Activated T-cell treated with anti-CD3 and anti-CD28 coated beads, Interleukin-2, amount 50 U/mL, for 4 hours (primary cell): Measurements from ENCODE around the gene TCF4. TPM values are rescaled to one million over a fixed set of nuclear protein-coding genes. Genes with fewer than 3 reads are reported as not detected.

ENCODE experiments used
- ATAC-seq, 2 donors: fragments of 200-7000 bp; cut with Tn5 transposase; one replicate each; pipeline ENCODE4 v1.10.0; 2021
- DNase-seq: peaks from one replicate; pipeline ENCODE4 v3.0.0-alpha.2; 2020
- H3K27me3 Mint-ChIP-seq: one replicate; pipeline ENCODE4 v1.8.0; 2021; ENCODE audit warnings: low read depth, mixed read lengths
- H3K36me3 Mint-ChIP-seq: one replicate; pipeline ENCODE4 v1.8.0; 2022; ENCODE audit warnings: mixed read lengths; ENCODE audit not compliant: insufficient read depth
- H3K4me1 Mint-ChIP-seq: one replicate; pipeline ENCODE4 v1.8.0; 2021; ENCODE audit warnings: low read depth, mixed read lengths
- H3K4me3 Mint-ChIP-seq: one replicate; pipeline ENCODE4 v1.8.0; 2021; ENCODE audit warnings: mild to moderate bottlenecking, moderate library complexity, mixed read lengths
- H3K9me3 Mint-ChIP-seq: one replicate; pipeline ENCODE4 v1.8.0; 2021; ENCODE audit warnings: mixed read lengths
- total RNA-seq, 3 donors: library from RNA; stranded (reverse); gene quantifications; one replicate each; pipeline ENCODE4 v1.2.1, GENCODE V29; 2021

Gene TCF4
- total RNA-seq, 3 donors from 2014 or later, result 0.91 to 2.6 (median 1.3) TPM

DNA sequence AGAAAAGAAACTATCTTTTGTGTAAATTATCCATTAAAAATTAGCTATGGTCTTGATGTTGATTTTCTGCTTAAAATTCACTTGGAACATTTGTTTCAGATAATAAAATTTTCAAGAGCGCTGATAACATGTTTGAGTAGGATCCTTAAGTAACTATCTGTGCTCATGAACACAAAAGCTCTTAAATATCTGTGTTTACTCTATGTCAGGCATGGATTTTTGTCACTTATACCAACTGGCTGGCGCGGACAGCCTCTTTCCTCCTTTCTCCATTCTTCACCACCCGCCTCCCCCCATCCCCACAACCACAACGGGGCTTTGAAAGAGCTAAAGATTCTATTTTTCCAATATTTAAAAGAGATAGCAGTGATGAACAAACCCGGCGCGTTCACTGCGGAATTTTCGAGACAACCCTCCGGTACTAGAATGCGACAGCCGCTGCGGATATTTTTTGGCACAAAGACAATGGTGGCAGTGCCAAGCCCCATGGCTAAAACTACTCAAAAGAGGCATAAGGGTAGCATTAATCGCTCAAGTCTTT lies 181.5 kb downstream of the TCF4 start:
- peaks cover 3% of the 10 kb centered on the region for H3K27me3 Mint-ChIP-seq
- H3K4me1 Mint-ChIP-seq, result no peaks in the 10 kb centered on the region
- H3K4me3 Mint-ChIP-seq, result no peak overlapping the region
- no peaks in the 10 kb centered on the region for H3K9me3 Mint-ChIP-seq
- H3K36me3 Mint-ChIP-seq, result no peaks in the 10 kb centered on the region
- DNase-seq (no peak), ATAC-seq (no peak)

DNA sequence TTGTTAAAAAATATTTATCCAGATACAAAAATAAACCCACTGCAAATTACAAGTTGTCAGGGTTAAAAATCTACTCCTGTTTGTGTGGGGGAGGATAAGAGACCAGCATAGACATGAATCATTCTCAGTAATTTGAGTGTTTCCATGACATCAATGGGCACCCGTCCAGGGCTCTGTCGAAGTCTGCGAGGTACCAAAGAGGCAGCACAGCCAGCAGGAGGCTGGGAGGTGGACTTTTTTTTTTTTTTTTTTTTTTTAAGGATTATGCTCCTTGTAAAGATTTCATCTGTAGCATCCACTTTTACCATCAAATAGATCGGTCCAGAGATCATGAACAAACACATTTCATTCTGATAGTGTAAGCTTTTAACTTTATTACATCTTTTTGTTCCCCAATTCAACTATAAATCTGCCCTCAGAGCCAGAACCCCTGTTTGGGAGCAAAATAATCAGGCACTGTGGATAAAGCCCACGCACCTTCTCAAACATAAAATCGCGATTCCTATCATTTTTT lies 182.0 kb downstream of the TCF4 start:
- Mint-ChIP-seq H3K4me3 (no peak overlapping the region), H3K36me3 (no peaks in the 10 kb centered on the region), H3K27me3 (peaks cover 3% of the 10 kb centered on the region), H3K4me1 (no peaks in the 10 kb centered on the region), H3K9me3 (no peaks in the 10 kb centered on the region)
- DNase-seq (no peak), ATAC-seq (no peak)

DNA sequence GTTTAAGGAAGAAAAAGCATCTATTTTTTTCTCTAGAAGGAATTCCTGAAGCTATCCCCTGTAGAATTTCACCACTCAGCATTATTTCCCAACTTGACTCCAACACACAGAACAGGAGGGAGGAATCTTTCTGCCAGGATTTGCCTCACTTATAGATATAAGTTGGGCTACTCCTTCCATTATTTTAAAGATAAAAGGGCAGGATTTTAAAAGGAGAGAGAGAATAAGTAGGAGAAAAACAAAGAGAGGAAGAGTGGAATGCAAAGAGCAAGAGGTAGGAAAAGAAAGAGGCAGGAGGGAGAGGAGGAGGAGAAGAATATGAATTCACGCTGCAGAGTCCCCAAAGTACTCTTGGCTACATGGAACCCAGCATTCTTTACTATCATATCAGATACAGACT lies 182.5 kb downstream of the TCF4 start:
- Mint-ChIP-seq H3K4me1 (no peaks in the 10 kb centered on the region), H3K9me3 (no peaks in the 10 kb centered on the region), H3K36me3 (no peaks in the 10 kb centered on the region), H3K27me3 (peaks cover 3% of the 10 kb centered on the region), H3K4me3 (no peak overlapping the region)
- ATAC-seq, result no peak
- no peak for DNase-seq

DNA sequence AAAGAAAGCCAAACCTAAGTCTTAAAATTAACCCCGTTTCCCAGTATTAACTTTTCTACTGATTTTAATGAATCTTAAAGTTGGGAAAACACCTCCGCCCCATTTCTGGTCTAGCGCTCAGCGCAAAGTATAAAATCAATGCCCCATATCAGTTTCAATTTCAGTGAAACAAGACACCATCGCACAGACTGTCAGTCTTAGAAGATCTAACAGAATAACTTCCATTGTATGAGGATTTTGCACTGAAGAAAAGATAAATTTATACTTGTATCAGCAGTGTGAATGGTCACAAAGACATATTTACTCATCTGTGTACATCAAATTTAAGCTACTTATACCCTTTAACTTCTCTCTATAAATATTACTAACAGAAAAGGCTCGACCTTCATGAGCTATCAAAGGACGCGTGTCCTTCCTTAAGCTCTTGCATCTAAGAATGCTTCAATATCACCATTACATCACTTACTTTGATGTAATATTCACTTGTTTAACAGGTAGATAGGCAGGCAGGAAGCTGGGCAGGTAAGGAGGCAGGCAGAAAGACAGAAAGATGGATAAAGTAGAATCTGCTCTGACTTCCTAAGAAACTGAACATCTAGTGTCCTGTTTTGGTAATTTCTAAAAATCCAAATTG lies 183.0 kb downstream of the TCF4 start:
- H3K36me3 Mint-ChIP-seq, result no peaks in the 10 kb centered on the region
- H3K27me3 Mint-ChIP-seq, result peaks cover 3% of the 10 kb centered on the region
- no peak for ATAC-seq
- DNase-seq, result no peak
- H3K4me3 Mint-ChIP-seq, result no peak overlapping the region
- H3K9me3 Mint-ChIP-seq, result no peaks in the 10 kb centered on the region
- H3K4me1 Mint-ChIP-seq, result no peaks in the 10 kb centered on the region

DNA sequence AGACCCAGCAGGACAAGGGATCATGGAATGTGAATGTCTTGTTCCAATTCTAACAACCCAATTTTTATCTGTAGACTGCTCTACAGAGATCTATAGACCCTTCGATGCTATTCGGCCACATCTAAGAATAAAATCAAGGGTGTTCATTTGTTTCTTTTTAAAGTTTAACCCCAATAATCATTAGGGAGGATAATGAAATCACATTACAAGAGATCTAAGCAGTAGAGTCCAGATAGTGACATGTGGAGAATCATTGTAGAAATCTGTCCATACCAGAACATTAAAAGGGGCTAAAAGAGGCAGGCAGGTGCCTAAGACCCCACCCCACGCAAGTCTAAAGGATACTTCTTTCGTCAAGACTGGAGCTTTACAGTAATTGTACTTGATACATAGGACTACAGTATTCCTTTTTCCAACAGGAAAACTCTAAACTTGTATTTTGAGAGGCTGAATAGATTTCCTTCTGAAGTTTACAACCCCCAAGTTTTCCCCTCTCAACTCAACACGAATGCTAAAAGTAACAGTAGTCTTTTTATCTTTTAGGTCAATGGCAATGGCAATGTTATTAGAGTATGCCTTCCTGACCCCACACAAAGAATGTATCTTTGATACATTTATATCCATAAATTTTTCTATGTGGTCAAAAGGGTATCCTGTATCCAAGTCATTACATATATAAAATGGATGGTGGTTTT lies 183.7 kb downstream of the TCF4 start:
- DNase-seq (no peak), ATAC-seq (no peak)
- H3K36me3 Mint-ChIP-seq, result no peaks in the 10 kb centered on the region
- peaks cover 3% of the 10 kb centered on the region for H3K27me3 Mint-ChIP-seq
- H3K4me1 Mint-ChIP-seq, result no peaks in the 10 kb centered on the region
- H3K9me3 Mint-ChIP-seq, result no peaks in the 10 kb centered on the region
- H3K4me3 Mint-ChIP-seq, result no peak overlapping the region

DNA sequence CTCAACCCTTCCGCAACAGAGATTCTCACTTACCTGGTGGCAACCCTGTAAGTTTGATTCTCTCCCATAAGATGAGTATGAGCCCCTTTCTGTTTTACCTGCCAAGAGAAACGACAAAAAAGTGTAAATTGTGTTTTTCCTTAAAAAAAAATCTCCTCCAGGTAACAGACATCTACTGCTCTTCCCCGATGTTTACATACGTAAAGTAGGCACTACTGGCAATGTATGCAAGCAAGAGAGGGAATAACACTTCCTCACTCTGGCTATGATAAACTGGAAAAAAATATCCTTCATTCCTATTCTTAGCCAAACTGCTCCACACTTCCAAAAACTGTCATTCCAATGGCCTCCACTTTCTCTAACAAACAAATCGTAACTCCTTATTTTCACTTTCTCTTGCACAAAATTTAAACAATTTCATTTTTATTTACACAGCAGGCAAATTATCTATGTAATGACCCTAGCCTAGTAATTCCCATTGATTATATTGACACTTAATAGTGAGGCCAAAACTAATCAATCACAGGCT lies 184.5 kb downstream of the TCF4 start:
- no peak overlapping the region for H3K4me3 Mint-ChIP-seq
- H3K27me3 Mint-ChIP-seq, result peaks cover 3% of the 10 kb centered on the region
- ATAC-seq (no peak), DNase-seq (no peak)
- H3K9me3 Mint-ChIP-seq, result no peaks in the 10 kb centered on the region
- H3K36me3 Mint-ChIP-seq, result no peaks in the 10 kb centered on the region
- no peaks in the 10 kb centered on the region for H3K4me1 Mint-ChIP-seq

DNA sequence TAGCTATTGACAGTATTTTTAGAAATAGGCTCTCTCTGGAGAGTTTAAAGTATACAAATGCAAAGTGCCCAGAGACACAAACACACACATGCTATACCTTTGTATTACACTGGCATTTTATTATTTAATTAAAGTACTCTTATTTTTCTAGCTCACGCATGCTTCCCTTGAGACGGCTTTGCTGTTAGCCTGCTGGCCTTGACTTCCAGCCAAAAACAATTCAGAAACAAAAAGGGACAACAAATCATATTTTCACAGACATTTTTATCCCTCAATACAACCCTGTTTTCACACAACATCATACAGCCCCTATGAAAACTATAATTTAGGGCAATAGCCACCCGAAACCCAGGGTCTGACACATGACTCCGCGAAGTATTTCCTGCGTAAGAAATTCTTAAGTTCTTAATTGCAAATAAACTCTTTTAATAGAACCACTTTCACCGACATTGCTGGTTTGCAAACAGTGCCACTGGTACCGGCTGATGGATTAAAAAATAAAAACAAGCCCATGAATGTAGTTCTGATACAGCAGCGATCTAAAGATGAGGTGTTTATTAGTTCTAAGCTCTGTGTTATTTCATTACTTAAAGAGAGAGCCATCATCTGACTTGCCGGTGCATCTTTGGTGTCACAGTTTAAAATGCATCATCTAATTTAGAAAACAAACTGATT lies 185.1 kb downstream of the TCF4 start:
- no peaks in the 10 kb centered on the region for H3K36me3 Mint-ChIP-seq
- no peak for ATAC-seq
- peaks cover 3% of the 10 kb centered on the region for H3K27me3 Mint-ChIP-seq
- H3K4me1 Mint-ChIP-seq, result no peaks in the 10 kb centered on the region
- no peak overlapping the region for H3K4me3 Mint-ChIP-seq
- DNase-seq, result no peak
- H3K9me3 Mint-ChIP-seq, result no peaks in the 10 kb centered on the region

DNA sequence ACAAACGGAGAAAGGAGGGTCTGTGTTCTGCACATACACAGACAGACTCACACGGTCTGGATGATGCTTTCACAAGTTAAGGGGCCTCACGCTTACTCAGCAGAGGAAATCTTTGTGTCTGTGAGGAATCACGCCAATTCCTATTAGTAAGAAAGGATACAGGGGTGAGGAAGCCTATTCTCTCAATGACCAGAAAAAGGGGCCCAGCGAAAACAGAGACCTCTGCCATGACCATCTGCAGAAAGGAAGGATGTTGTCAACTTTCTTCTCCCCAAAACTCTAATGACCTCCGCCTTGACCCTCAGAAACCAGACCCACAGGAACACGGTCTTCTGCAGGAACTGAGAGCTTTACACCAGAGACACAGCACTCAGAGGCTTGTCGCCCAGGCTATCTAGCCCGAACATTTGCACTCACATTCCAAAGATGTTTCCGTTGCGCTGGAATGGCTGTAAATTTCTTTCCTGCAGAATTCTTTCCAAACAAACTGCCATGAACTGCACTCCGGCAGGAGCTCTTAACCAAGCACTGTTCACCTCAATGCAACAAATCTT lies 186.3 kb downstream of the TCF4 start:
- Mint-ChIP-seq H3K36me3 (no peaks in the 10 kb centered on the region), H3K27me3 (peaks cover 3% of the 10 kb centered on the region)
- ATAC-seq, result no peak

DNA sequence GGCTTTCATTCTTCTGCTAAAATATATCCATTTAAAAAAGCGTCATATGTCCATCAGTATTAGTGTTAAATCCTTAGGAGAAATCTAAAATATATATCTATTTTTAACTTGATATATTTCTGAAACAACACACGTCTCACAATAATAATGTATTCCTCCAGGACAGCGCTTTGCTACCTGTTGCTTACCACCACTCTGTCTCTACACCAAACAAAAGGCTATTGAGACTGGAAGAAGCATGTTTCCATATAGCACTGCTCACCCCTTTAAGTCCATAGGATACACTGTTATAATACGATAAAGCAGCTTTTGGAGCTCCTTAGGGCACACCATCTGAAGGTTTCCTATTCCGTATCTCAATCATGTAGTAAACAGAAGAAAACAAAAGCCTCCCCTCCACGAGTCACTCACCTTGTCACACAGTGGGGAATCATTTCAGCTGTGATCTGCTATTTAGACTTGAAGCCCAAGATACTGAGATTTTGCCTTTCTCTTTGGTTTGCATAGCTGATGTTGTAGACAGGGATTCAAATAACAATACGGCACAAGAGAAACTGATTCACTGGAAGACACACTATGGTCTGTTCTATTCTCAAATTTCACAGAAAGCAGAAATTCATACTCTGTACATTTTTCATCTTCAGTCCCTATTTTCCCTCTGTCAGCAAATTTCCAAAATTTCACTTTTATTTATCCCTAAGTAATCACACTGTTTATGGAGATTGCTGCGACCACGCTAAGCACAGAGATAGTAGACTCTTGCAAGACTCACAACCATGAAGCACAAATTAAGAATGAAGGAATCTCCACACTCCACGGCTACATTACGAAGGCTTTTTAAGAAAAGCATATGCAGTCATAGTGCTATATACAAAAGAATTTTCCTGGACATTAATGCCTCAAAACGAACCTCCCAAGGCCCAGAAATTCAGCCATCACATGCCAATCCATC lies 187.1 kb downstream of the TCF4 start:
- ATAC-seq (no peak), DNase-seq (no peak)
- no peaks in the 10 kb centered on the region for H3K4me1 Mint-ChIP-seq
- no peak overlapping the region for H3K4me3 Mint-ChIP-seq
- H3K36me3 Mint-ChIP-seq, result no peaks in the 10 kb centered on the region
- H3K27me3 Mint-ChIP-seq, result peaks cover 3% of the 10 kb centered on the region
- no peaks in the 10 kb centered on the region for H3K9me3 Mint-ChIP-seq

More for the DNA sequence above, 186.3 kb downstream of the TCF4 start:
- Mint-ChIP-seq H3K4me1 (no peaks in the 10 kb centered on the region), H3K9me3 (no peaks in the 10 kb centered on the region), H3K4me3 (no peak overlapping the region)
- DNase-seq, result no peak

DNA sequence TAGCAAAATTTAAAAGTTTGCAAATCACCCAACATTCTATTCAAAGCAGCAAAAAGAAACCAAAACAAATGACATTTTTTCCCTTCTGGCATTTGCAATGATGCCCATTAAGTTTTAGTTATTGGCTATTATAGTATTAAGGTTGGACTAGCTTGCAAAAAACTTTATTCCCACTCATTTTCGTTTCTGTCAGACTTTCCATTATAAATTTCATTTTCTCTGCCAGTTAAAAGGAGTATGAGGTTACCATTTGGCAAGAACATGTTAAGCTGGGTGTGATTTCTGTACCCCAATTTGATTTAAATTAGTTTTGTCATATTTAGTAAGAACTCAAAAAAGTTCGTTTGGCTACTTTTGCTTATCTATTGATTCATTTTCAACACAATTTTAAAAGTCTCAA lies 187.9 kb downstream of the TCF4 start:
- Mint-ChIP-seq H3K9me3 (no peaks in the 10 kb centered on the region), H3K4me1 (no peaks in the 10 kb centered on the region), H3K4me3 (no peak overlapping the region), H3K27me3 (peaks cover 3% of the 10 kb centered on the region), H3K36me3 (no peaks in the 10 kb centered on the region)
- no peak for ATAC-seq
- no peak for DNase-seq

DNA sequence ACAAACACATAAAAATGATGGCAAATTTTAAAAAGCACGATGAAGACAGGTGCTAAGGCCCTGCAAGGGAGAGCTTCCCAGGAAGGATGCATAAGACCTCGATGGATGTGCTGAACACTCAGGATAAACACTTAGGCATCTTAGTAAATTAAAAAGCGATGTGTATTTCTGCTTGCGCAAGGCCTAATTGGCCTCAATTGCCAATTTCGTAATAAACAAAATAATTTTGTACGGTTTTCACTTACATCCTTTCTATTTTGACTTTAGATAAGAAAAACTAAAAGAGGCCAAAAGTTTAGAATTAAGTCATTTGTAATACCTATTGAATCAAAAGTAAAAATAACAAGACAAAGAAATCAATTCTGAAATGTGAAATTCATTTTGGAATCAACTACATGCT lies 189.1 kb downstream of the TCF4 start:
- no peak overlapping the region for H3K4me3 Mint-ChIP-seq
- H3K4me1 Mint-ChIP-seq, result no peaks in the 10 kb centered on the region
- DNase-seq (no peak), ATAC-seq (no peak)
- H3K36me3 Mint-ChIP-seq, result no peaks in the 10 kb centered on the region
- H3K9me3 Mint-ChIP-seq, result no peaks in the 10 kb centered on the region
- H3K27me3 Mint-ChIP-seq, result peaks cover 3% of the 10 kb centered on the region

DNA sequence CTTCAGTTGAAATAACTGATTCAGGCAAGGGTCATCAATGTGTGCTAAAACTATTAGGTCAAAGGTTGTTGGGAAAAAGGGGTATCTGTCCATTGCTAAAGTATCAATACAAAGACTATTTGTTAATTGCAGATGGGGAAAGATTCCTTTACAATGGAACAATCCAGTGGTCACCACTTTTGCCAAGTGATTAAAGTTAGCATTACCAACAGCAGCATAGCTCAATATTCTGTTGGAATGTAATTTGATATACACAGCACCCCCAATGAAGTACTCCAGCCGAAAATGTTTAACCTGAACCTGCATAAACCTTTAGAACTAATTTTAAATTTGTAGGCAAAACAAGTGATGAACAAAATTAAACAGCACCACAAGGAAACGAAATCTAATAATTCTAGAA lies 191.0 kb downstream of the TCF4 start:
- Mint-ChIP-seq H3K27me3 (peaks cover 2% of the 10 kb centered on the region), H3K9me3 (no peaks in the 10 kb centered on the region), H3K36me3 (no peaks in the 10 kb centered on the region), H3K4me3 (no peak overlapping the region), H3K4me1 (no peaks in the 10 kb centered on the region)
- ATAC-seq (no peak), DNase-seq (no peak)

DNA sequence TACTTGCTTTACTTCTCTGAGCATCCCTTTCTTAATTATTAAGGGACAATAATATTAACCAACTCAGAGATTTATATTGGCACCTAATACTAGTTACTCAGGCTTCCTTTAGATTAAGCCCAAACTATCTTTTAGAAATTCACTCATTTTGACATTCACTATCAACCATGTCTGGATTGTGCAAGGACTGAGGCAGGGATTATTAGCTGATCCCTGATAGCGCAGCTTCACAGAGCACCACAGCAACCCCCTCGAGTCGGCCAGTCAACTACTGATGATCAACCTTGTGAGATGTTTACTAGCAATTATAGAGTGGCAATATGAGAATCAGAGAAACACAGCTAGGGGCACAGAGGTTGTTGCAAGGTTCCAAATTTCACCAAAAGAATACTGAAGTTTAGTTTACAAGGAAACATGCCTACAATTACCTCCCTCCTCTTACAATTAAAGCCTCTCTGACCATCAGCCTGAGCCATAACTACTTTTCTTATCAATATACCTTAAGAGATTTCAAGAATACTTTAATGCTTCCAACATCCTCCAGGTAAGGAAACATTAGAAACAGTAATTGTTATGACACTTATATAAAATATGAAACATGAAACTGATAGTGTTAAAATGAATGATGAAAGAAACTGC lies 191.6 kb downstream of the TCF4 start:
- Mint-ChIP-seq H3K4me1 (no peaks in the 10 kb centered on the region), H3K4me3 (no peak overlapping the region), H3K9me3 (no peaks in the 10 kb centered on the region), H3K36me3 (no peaks in the 10 kb centered on the region), H3K27me3 (no peaks in the 10 kb centered on the region)
- no peak for DNase-seq
- ATAC-seq, result no peak
